ENCODE measurements around the gene RSPO3. TPM values are rescaled to one million over a fixed set of nuclear protein-coding genes. Genes with fewer than 3 reads are reported as not detected.

Gene RSPO3
- total and polyA plus RNA-seq, 2 of the 13 experiments (the other 11 are each of a cell fraction or from before 2014, with no cell fraction given): not detected

DNA sequence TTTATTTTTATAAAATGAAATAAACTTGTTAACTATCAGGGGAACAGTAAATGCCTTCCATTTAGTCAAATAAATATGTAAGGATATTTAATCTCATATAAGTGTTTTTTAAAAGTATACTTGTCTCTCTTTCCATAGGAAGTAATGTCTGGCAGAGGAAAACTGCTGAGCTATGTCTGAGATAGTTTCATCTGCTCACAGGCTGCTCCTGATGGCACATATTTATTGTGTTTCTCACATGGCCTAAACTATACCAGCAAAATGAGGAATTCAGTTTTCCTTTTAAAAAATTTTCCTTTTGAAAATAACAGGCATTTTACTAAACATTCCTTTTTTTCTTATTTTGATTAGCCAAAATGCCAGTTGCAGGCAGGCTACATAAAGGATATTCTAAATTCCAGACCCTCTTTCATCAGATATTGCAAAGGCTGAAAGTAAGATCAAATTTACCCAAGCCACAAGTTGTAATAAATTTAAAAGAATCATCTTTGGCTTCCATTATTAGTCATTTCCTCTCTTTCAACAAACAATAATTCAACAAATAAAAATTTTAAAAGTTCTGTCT, 88.1 kb downstream of the RSPO3 start:
- no TSS peak for BruUV-seq (replicated peaks)
- H3K27me3 ChIP-seq (ENCODE audit: control insufficient read depth in 1 of 2, insufficient read depth in 2 of 2, low read length in 2 of 2): no peaks in the 10 kb centered on the region
- CTCF ChIA-PET (ENCODE audit: low intra/inter-chr PET ratio, low total read pairs): no interaction called here
- TF ChIP-seq ZBTB7B (CRISPR knock-in tag; IDR thresholded peaks at IDR 0.05) (no peak), ZNF274 (CRISPR knock-in tag; IDR thresholded peaks at IDR 0.05) (no peak), NFKB2 (CRISPR knock-in tag; IDR thresholded peaks at IDR 0.05; ENCODE audit: borderline replicate concordance) (no peak), ZNF3 (CRISPR knock-in tag; IDR thresholded peaks at IDR 0.05) (no peak), RARG (CRISPR knock-in tag; IDR thresholded peaks at IDR 0.05; ENCODE audit: low read depth) (no peak), THAP11 (CRISPR knock-in tag; IDR thresholded peaks at IDR 0.05) (no peak), ZNF790 (CRISPR knock-in tag; IDR thresholded peaks at IDR 0.05; ENCODE audit: borderline replicate concordance) (no peak), ZNF619 (CRISPR knock-in tag; IDR thresholded peaks at IDR 0.05) (no peak)
- TF ChIP-seq, protein P1, sequence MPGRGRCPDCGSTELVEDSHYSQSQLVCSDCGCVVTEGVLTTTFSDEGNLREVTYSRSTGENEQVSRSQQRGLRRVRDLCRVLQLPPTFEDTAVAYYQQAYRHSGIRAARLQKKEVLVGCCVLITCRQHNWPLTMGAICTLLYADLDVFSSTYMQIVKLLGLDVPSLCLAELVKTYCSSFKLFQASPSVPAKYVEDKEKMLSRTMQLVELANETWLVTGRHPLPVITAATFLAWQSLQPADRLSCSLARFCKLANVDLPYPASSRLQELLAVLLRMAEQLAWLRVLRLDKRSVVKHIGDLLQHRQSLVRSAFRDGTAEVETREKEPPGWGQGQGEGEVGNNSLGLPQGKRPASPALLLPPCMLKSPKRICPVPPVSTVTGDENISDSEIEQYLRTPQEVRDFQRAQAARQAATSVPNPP (CRISPR knock-in tag; IDR thresholded peaks at IDR 0.05): no peak
- no peak overlapping the region for H3K4me3 ChIP-seq (replicated peaks in 1 of 3; ENCODE audit: insufficient read depth in 1 of 3, low read depth in 2 of 3, low read length in 3 of 3)
- H3K36me3 ChIP-seq (replicated peaks in 1 of 2; ENCODE audit: control insufficient read depth in 1 of 2, insufficient read depth in 2 of 2, low read length in 2 of 2): no peaks in the 10 kb centered on the region
- H3K4me1 ChIP-seq (ENCODE audit: insufficient read depth, low read length): no peaks in the 10 kb centered on the region
- POLR2A ChIA-PET: no interaction called here
- H3K27ac ChIP-seq (ENCODE audit: extremely low read length, insufficient read depth, low read length): no peak overlapping the region
- in situ Hi-C loops (cut with HindIII; ENCODE audit: extremely low pct_ligation_motif_present, low pct_unique_long_range_greater_than_20kb) (no loop called here), intact Hi-C loops (cut with micrococcal nuclease; ENCODE audit: unreplicated experiment) (no loop called here)
- H4K20me1 ChIP-seq (ENCODE audit: insufficient read depth, low read length): no peaks in the 10 kb centered on the region
- H3K9me3 ChIP-seq (ENCODE audit: low read length): no peaks in the 10 kb centered on the region
- no peak overlapping the region for H2AFZ ChIP-seq (ENCODE audit: low read length)
- no peak overlapping the region for H3K4me2 ChIP-seq (ENCODE audit: low read depth, low read length)
- DNase-seq (ENCODE audit: low spot score) (no peak), FAIRE-seq (no peak), ATAC-seq (no peak)
- no peaks in the 10 kb centered on the region for H3K79me2 ChIP-seq (ENCODE audit: insufficient read depth, low read length)
- no peak overlapping the region for H3K9ac ChIP-seq (ENCODE audit: insufficient read depth, low read depth, low read length)

All from HepG2 (cell line).